ENCODE data around the gene USP15.

The USP15 gene

DNA sequence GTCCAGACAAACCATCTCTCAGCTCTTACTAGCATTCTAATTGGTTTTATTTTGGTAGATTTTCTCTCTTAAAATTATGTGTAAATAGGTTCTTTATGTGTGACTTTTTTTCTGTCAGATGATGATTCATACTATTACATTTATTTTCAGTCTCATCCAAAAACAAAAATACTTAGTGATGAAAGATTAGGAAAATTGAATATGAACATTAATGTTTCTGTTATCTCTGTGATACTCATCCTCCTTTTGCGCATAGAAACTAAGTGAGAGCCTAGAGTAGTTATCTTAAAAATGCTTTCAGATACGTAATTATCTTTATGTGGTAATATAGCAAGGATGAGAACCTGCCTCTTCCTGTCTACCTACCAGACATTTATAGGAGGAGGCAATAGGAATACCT, 122.3 kb downstream of the USP15 start:
- Histone ChIP-seq H3K4me1 (ENCODE audit: control insufficient read depth, insufficient read depth, low read length) (no peaks in the 10 kb centered on the region), H3K4me3 (ENCODE audit: low read length) (no peak overlapping the region), H3K4me2 (ENCODE audit: low read length) (no peak overlapping the region), H3K36me3 (ENCODE audit: insufficient read depth, low read length) (peaks cover 18% of the 10 kb centered on the region), H3K9ac (ENCODE audit: low read depth, low read length) (no peak overlapping the region), H3K9me3 (replicated peaks; ENCODE audit: low read length) (no peaks in the 10 kb centered on the region), H3K27me3 (ENCODE audit: control insufficient read depth, insufficient read depth, low read length) (no peaks in the 10 kb centered on the region)

DNA sequence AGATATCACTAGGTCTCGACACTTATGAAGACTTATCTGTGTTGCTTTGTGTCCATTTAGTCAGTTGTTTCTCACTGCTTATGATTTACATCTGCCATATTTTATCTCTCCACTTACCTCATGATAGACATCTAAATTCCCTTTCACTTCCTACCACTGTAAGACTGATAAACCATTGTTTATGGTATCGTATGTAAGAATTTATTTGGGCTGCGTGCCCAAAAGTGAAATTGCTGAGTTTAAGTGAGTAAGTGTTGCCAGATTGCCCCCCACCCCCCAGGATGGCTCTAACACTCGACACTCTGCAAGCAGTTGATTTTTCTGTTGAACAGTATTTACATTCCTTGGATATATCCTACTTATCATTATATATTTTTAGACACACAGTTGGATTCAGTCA, 136.5 kb downstream of the USP15 start:
- H3K9ac ChIP-seq (ENCODE audit: low read depth, low read length) = no peak overlapping the region
- H3K4me2 ChIP-seq (ENCODE audit: low read length) = no peak overlapping the region
- no peaks in the 10 kb centered on the region for H3K27me3 ChIP-seq (ENCODE audit: control insufficient read depth, insufficient read depth, low read length)
- no peaks in the 10 kb centered on the region for H3K9me3 ChIP-seq (replicated peaks; ENCODE audit: low read length)
- H3K36me3 ChIP-seq (ENCODE audit: insufficient read depth, low read length) = peaks cover 54% of the 10 kb centered on the region
- H3K4me1 ChIP-seq (ENCODE audit: control insufficient read depth, insufficient read depth, low read length) = no peaks in the 10 kb centered on the region
- H3K4me3 ChIP-seq (ENCODE audit: low read length) = no peak overlapping the region

- Histone ChIP-seq H3K27me3 (ENCODE audit: control insufficient read depth, insufficient read depth, low read length) (no peaks in the 10 kb centered on the region), H3K9me3 (replicated peaks; ENCODE audit: low read length) (no peaks in the 10 kb centered on the region), H3K36me3 (ENCODE audit: insufficient read depth, low read length) (peaks cover 53% of the 10 kb centered on the region), H3K4me2 (ENCODE audit: low read length) (no peak overlapping the region), H3K4me3 (ENCODE audit: low read length) (no peak overlapping the region), H3K4me1 (ENCODE audit: control insufficient read depth, insufficient read depth, low read length) (no peaks in the 10 kb centered on the region), H3K9ac (ENCODE audit: low read depth, low read length) (no peak overlapping the region)
Observed at GRCh38 chr12:62400135-62400534, 139.9 kb downstream of the USP15 start.

DNA sequence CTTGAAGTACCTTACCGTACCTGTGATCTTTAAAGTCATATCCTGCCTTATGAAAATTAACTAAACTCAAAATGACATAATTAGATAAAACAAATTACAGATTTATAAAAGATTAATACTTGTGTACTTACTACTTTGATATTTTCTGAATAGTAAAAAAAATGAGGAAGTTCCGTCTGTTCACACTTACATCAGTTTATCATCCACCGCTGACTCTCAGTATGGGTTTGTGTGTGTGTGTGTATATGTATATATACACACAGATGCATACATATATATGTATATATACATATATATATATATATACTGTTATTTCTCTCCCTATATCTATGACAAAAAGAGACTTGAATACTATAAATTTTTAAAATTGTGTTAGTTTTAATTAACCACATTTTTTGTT, 141.4 kb downstream of the USP15 start:
- peaks cover 46% of the 10 kb centered on the region for H3K36me3 ChIP-seq (ENCODE audit: insufficient read depth, low read length)

DNA sequence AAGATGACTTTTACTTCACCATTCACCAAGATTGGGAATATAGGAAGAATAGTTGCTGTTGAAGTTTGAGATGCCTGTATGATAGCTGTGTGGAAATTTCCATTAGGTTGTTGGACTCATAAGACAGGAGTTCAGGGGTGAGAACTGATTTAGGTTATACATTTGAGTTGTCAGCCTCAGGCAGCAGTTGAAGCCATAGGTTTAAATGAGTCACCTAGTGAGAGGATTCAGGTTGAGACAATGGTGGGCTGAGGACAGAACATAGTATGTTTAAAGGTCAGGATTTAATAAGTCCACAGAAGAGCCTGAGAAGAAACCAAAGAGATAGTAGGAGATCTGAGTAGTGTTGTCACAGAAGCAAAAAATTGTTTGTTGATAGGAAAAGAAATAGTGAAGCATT, 142.8 kb downstream of the USP15 start:
- no peaks in the 10 kb centered on the region for H3K9me3 ChIP-seq (replicated peaks; ENCODE audit: low read length)
- no peaks in the 10 kb centered on the region for H3K27me3 ChIP-seq (ENCODE audit: control insufficient read depth, insufficient read depth, low read length)
- no peaks in the 10 kb centered on the region for H3K4me1 ChIP-seq (ENCODE audit: control insufficient read depth, insufficient read depth, low read length)
- H3K4me3 ChIP-seq (ENCODE audit: low read length) = no peak overlapping the region
- no peak overlapping the region for H3K9ac ChIP-seq (ENCODE audit: low read depth, low read length)
- H3K4me2 ChIP-seq (ENCODE audit: low read length) = no peak overlapping the region
- peaks cover 44% of the 10 kb centered on the region for H3K36me3 ChIP-seq (ENCODE audit: insufficient read depth, low read length)

More for the DNA sequence above, 141.4 kb downstream of the USP15 start:
- Histone ChIP-seq H3K9ac (ENCODE audit: low read depth, low read length) (no peak overlapping the region), H3K4me1 (ENCODE audit: control insufficient read depth, insufficient read depth, low read length) (no peaks in the 10 kb centered on the region), H3K27me3 (ENCODE audit: control insufficient read depth, insufficient read depth, low read length) (no peaks in the 10 kb centered on the region), H3K4me3 (ENCODE audit: low read length) (no peak overlapping the region), H3K4me2 (ENCODE audit: low read length) (no peak overlapping the region), H3K9me3 (replicated peaks; ENCODE audit: low read length) (no peaks in the 10 kb centered on the region)

GRCh38 chr12:62407587-62407986, 147.4 kb downstream of the USP15 start:
- H3K9me3 ChIP-seq (replicated peaks; ENCODE audit: low read length) = no peaks in the 10 kb centered on the region

GRCh38 chr12:62409068-62409467, 148.9 kb downstream of the USP15 start:
- Histone ChIP-seq H3K9me3 (replicated peaks; ENCODE audit: low read length) (no peaks in the 10 kb centered on the region), H3K4me3 (ENCODE audit: low read length) (no peak overlapping the region), H3K27me3 (ENCODE audit: control insufficient read depth, insufficient read depth, low read length) (no peaks in the 10 kb centered on the region), H3K9ac (ENCODE audit: low read depth, low read length) (no peak overlapping the region), H3K36me3 (ENCODE audit: insufficient read depth, low read length) (peaks cover 10% of the 10 kb centered on the region), H3K4me2 (ENCODE audit: low read length) (no peak overlapping the region), H3K4me1 (ENCODE audit: control insufficient read depth, insufficient read depth, low read length) (no peaks in the 10 kb centered on the region)

More at GRCh38 chr12:62407587-62407986, 147.4 kb downstream of the USP15 start:
- Histone ChIP-seq H3K36me3 (ENCODE audit: insufficient read depth, low read length) (peaks cover 16% of the 10 kb centered on the region), H3K4me1 (ENCODE audit: control insufficient read depth, insufficient read depth, low read length) (no peaks in the 10 kb centered on the region), H3K9ac (ENCODE audit: low read depth, low read length) (no peak overlapping the region), H3K27me3 (ENCODE audit: control insufficient read depth, insufficient read depth, low read length) (no peaks in the 10 kb centered on the region), H3K4me3 (ENCODE audit: low read length) (no peak overlapping the region), H3K4me2 (ENCODE audit: low read length) (no peak overlapping the region)

DNA sequence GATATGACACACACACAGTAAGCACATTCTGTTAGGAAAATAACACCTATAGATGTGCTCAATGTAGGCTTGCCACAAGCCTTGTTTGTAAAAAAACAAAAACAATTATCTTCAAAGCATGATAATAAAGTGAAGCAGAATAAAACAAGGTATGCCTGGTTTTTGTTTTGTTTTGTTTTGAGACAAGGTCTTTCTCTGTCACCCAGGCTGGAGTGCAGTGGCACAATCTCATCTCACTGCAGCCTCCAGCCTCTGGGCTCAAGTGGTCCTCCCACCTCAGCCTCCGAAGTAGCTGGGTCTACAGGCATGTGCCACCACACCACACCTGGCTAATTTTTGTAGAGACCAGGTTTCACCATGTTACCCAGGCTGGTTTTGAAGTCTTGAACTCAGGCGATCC, 154.0 kb downstream of the USP15 start:
- Histone ChIP-seq H3K9me3 (replicated peaks; ENCODE audit: low read length) (no peaks in the 10 kb centered on the region), H3K4me3 (ENCODE audit: low read length) (no peak overlapping the region), H3K9ac (ENCODE audit: low read depth, low read length) (no peak overlapping the region), H3K27me3 (ENCODE audit: control insufficient read depth, insufficient read depth, low read length) (no peaks in the 10 kb centered on the region), H3K36me3 (ENCODE audit: insufficient read depth, low read length) (no peaks in the 10 kb centered on the region), H3K4me1 (ENCODE audit: control insufficient read depth, insufficient read depth, low read length) (no peaks in the 10 kb centered on the region), H3K4me2 (ENCODE audit: low read length) (no peak overlapping the region)

- Histone ChIP-seq H3K27me3 (ENCODE audit: control insufficient read depth, insufficient read depth, low read length) (peaks cover 14% of the 10 kb centered on the region), H3K9ac (ENCODE audit: low read depth, low read length) (no peak overlapping the region)
Observed at GRCh38 chr12:62426089-62426488, 165.9 kb downstream of the USP15 start.

DNA sequence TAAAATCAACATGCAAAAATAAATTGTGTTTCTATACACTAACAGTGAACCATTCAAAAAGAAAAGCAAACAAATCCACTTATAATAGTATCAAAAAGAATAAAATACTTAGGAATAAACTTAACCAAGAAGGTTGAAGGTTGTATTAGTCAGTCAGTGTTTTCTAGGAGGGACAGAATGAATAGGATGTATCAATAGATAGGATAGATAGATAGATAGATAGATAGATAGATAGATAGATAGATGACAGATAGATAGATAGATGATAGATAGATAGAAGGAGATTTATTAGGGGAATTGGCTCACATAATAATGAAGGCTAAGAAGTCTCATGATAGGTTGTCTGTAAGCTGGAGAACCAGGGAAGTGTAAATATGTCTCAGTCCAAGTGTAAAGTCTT, 169.3 kb downstream of the USP15 start:
- Histone ChIP-seq H3K4me1 (ENCODE audit: control insufficient read depth, insufficient read depth, low read length) (no peaks in the 10 kb centered on the region), H3K27me3 (ENCODE audit: control insufficient read depth, insufficient read depth, low read length) (peaks cover 30% of the 10 kb centered on the region), H3K9ac (ENCODE audit: low read depth, low read length) (no peak overlapping the region), H3K4me3 (ENCODE audit: low read length) (no peak overlapping the region), H3K9me3 (replicated peaks; ENCODE audit: low read length) (no peaks in the 10 kb centered on the region), H3K4me2 (ENCODE audit: low read length) (no peak overlapping the region), H3K36me3 (ENCODE audit: insufficient read depth, low read length) (no peaks in the 10 kb centered on the region)

More at GRCh38 chr12:62426089-62426488, 165.9 kb downstream of the USP15 start:
- H3K4me2 ChIP-seq (ENCODE audit: low read length) = no peak overlapping the region
- no peaks in the 10 kb centered on the region for H3K36me3 ChIP-seq (ENCODE audit: insufficient read depth, low read length)
- H3K4me3 ChIP-seq (ENCODE audit: low read length) = no peak overlapping the region
- no peaks in the 10 kb centered on the region for H3K9me3 ChIP-seq (replicated peaks; ENCODE audit: low read length)
- no peaks in the 10 kb centered on the region for H3K4me1 ChIP-seq (ENCODE audit: control insufficient read depth, insufficient read depth, low read length)

- Histone ChIP-seq H3K4me2 (ENCODE audit: low read length) (peak overlapping the region; percentile 83), H3K4me3 (ENCODE audit: low read length) (peak overlapping the region; percentile 65), H3K9ac (ENCODE audit: low read depth, low read length) (no peak overlapping the region), H3K9me3 (replicated peaks; ENCODE audit: low read length) (no peaks in the 10 kb centered on the region), H3K27me3 (ENCODE audit: control insufficient read depth, insufficient read depth, low read length) (peaks cover 47% of the 10 kb centered on the region), H3K36me3 (ENCODE audit: insufficient read depth, low read length) (no peaks in the 10 kb centered on the region), H3K4me1 (ENCODE audit: control insufficient read depth, insufficient read depth, low read length) (peaks cover 6% of the 10 kb centered on the region)
Observed at GRCh38 chr12:62434494-62435302, 174.5 kb downstream of the USP15 start.
